SH-SY5Y (cell line): Measurements from ENCODE around the gene PANK3.

ENCODE experiments used
- GATA2 ChIP-seq: IDR thresholded peaks from 2 replicates; pipeline ENCODE4 v1.6.1; 2011; ENCODE audit warnings: mild to moderate bottlenecking, low read depth, low read length
- GATA3 ChIP-seq: IDR thresholded peaks from 2 replicates; pipeline ENCODE4 v1.6.1; 2011; ENCODE audit warnings: low read depth, mild to moderate bottlenecking, low read length, moderate library complexity

DNA sequence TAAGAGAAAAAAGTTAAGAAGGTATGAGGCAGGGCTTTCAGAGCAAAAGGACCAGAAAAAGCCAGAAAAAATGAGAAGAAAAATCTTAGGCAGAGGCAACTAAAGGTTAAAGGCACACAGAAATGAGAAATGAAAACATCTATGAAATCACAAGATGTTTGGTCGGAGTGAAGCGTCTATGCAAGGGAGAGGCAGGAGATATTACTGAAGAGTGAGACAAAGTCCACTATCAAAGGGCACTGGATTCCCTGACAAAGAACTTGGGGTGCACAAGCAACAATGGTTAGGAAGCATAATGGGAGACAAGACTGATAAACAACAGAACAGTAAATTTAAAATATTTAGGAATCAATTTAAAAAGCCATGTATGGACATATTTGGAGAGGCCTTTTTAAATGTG is 16.9 kb downstream of the PANK3 start:
- TF ChIP-seq GATA2 (no peak), GATA3 (no peak)
